ENCODE results near the gene SEPHS2.

SEPHS2 gene

DNA sequence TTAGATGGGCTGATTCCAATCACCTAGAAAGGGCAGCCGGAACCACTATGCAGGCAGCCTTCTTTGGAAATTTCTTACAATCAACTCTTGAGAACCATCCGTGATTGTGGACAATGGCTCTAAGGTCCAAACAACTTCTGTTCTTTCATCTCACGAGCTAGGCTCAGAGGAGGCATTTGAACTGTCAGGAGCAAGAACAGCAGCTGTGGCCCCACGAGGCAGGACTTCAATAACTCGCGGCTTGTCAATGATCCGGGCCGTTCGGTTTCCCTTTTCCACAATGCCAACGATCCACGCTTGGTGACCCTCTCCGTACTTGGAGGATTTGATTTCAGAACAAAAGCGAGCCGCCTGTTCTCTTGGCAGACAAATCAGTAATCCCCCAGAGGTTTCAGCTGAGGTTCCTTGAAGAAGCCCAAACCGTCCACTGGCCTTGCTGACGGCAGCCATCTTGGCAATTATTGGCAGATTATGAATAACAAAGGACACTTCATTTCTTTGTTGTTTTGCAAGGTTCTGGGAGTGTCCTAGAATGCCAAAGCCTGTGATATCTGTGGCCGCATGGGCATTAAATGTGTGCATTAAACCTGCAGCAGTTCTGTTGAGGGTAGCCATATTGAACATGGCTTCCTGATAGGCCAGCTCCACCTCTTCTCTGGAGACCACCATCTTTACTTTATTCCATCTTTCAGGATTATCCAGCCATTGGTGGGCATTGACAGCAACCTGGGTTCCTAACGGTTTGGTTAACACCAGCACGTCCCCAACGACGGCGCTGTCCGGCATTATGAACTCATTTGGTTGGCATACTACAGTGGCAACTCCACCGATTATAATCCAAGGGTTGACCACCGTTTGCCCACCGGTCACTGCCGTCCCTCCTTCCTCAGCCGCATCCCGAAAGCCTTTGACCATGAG is 1.2 kb downstream of the SEPHS2 start:
- H3K9me3 ChIP-seq (replicated peaks; ENCODE audit: low read length): no peaks in the 10 kb centered on the region
- H3K4me1 ChIP-seq (ENCODE audit: control insufficient read depth, insufficient read depth, low read length): peaks cover 15% of the 10 kb centered on the region
- peak overlapping the region; percentile 90 for H3K4me2 ChIP-seq (ENCODE audit: low read length)
- peak overlapping the region; percentile 96 for H3K9ac ChIP-seq (ENCODE audit: low read depth, low read length)
- H3K27me3 ChIP-seq (ENCODE audit: control insufficient read depth, insufficient read depth, low read length): no peaks in the 10 kb centered on the region
- peaks cover 16% of the 10 kb centered on the region for H3K36me3 ChIP-seq (ENCODE audit: insufficient read depth, low read length)
- H3K4me3 ChIP-seq (ENCODE audit: low read length): peak overlapping the region; percentile 81

GRCh38 chr16:30443631-30444030 is 2.0 kb downstream of the SEPHS2 start:
- Histone ChIP-seq H3K4me3 (ENCODE audit: low read length) (no peak overlapping the region), H3K4me1 (ENCODE audit: control insufficient read depth, insufficient read depth, low read length) (peaks cover 15% of the 10 kb centered on the region), H3K9me3 (replicated peaks; ENCODE audit: low read length) (no peaks in the 10 kb centered on the region), H3K36me3 (ENCODE audit: insufficient read depth, low read length) (peaks cover 16% of the 10 kb centered on the region), H3K27me3 (ENCODE audit: control insufficient read depth, insufficient read depth, low read length) (no peaks in the 10 kb centered on the region), H3K9ac (ENCODE audit: low read depth, low read length) (no peak overlapping the region), H3K4me2 (ENCODE audit: low read length) (no peak overlapping the region)

DNA sequence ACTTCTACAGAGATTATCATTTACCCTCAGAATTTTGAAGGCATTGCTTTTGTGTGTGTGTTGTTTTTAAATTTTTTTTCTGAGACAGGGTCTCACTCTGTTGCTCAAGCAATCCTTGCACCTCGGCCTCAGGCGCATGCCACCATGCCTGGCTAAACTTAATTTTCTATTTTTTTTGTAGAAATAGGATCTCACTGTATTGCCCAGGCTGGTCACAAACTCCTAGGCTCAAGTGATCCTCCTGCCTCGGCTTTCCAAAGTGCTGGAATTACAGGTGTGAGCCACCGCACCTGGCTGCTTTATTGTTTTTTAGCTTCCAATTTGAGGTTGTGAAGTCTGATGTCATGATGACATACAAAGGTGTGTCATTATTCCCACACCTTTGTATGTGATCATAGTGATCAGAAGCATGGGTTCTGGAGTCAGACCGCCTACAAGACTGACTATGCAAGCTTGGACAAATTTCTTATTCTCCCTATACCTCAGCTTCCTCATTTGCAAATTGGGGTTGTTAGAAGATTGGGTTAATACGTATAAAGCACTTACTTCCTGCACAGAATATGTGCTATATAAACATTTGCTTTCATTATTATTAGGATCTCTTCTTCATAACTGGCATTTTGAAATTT is 5.8 kb downstream of the SEPHS2 start:
- peaks cover 8% of the 10 kb centered on the region for H3K27me3 ChIP-seq (ENCODE audit: control insufficient read depth, insufficient read depth, low read length)
- H3K9ac ChIP-seq (ENCODE audit: low read depth, low read length): no peak overlapping the region
- no peak overlapping the region for H3K4me3 ChIP-seq (ENCODE audit: low read length)
- H3K9me3 ChIP-seq (replicated peaks; ENCODE audit: low read length): no peaks in the 10 kb centered on the region
- peaks cover 16% of the 10 kb centered on the region for H3K36me3 ChIP-seq (ENCODE audit: insufficient read depth, low read length)
- peaks cover 7% of the 10 kb centered on the region for H3K4me1 ChIP-seq (ENCODE audit: control insufficient read depth, insufficient read depth, low read length)
- H3K4me2 ChIP-seq (ENCODE audit: low read length): no peak overlapping the region

- H3K27me3 ChIP-seq (ENCODE audit: control insufficient read depth, insufficient read depth, low read length): peaks cover 9% of the 10 kb centered on the region
Measured at GRCh38 chr16:30438835-30439234, 6.8 kb downstream of the SEPHS2 start.

DNA sequence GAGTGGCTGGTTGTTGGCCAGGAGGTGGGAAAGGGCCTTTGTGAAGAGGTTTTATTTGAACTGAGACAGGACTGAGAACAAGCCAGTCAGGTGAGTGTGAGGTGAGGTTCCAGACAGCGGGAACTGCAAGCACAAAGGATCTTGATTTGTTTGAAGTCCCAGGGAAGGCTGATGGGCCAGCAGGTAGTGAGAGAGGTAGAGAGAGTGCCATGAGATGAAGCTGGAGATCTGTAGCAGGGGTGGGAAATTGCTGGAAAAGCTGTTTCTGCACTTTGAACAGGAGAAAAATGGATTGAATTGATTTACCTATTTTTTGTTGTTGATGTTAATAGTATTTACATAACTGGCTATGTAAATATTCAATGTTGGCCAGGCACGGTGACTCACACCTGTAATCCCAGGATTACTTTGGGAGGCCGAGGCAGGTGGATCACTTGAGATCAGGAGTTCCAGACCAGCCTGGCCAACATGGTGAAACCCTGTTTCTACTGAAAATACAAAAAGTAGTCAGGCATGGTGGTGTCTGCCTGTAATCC is 8.1 kb downstream of the SEPHS2 start:
- Histone ChIP-seq H3K4me2 (ENCODE audit: low read length) (no peak overlapping the region), H3K9ac (ENCODE audit: low read depth, low read length) (no peak overlapping the region), H3K4me1 (ENCODE audit: control insufficient read depth, insufficient read depth, low read length) (no peaks in the 10 kb centered on the region), H3K9me3 (replicated peaks; ENCODE audit: low read length) (no peaks in the 10 kb centered on the region), H3K4me3 (ENCODE audit: low read length) (no peak overlapping the region), H3K27me3 (ENCODE audit: control insufficient read depth, insufficient read depth, low read length) (peaks cover 9% of the 10 kb centered on the region), H3K36me3 (ENCODE audit: insufficient read depth, low read length) (no peaks in the 10 kb centered on the region)

More at GRCh38 chr16:30438835-30439234, 6.8 kb downstream of the SEPHS2 start:
- Histone ChIP-seq H3K4me2 (ENCODE audit: low read length) (no peak overlapping the region), H3K9ac (ENCODE audit: low read depth, low read length) (no peak overlapping the region), H3K9me3 (replicated peaks; ENCODE audit: low read length) (no peaks in the 10 kb centered on the region), H3K4me1 (ENCODE audit: control insufficient read depth, insufficient read depth, low read length) (no peaks in the 10 kb centered on the region), H3K36me3 (ENCODE audit: insufficient read depth, low read length) (peaks cover 7% of the 10 kb centered on the region), H3K4me3 (ENCODE audit: low read length) (no peak overlapping the region)

DNA sequence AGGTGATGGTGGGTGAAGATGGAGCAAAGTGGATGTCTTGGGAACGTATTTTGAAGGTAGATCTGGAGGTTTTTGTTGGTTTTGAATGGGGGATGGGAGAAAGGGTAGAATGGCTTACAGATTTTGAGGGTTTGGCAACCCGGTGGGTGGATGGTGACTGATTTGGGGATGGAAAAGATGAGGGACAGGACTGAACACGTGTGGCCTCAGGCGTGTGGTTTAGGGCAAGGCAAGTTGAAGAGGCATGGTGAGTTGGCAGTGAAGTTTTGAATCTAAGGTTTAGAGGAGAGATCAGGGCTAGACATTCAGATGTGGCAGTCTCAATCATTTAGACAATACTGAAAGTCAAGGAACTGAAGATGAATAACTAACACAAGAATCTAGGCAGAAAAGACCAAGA is 10.8 kb downstream of the SEPHS2 start:
- peaks cover 9% of the 10 kb centered on the region for H3K27me3 ChIP-seq (ENCODE audit: control insufficient read depth, insufficient read depth, low read length)
- H3K4me3 ChIP-seq (ENCODE audit: low read length): no peak overlapping the region
- no peak overlapping the region for H3K4me2 ChIP-seq (ENCODE audit: low read length)
- no peaks in the 10 kb centered on the region for H3K36me3 ChIP-seq (ENCODE audit: insufficient read depth, low read length)
- H3K9ac ChIP-seq (ENCODE audit: low read depth, low read length): no peak overlapping the region
- H3K9me3 ChIP-seq (replicated peaks; ENCODE audit: low read length): no peaks in the 10 kb centered on the region
- H3K4me1 ChIP-seq (ENCODE audit: control insufficient read depth, insufficient read depth, low read length): peaks cover 6% of the 10 kb centered on the region

- Histone ChIP-seq H3K27me3 (ENCODE audit: control insufficient read depth, insufficient read depth, low read length) (peaks cover 4% of the 10 kb centered on the region), H3K4me1 (ENCODE audit: control insufficient read depth, insufficient read depth, low read length) (peaks cover 15% of the 10 kb centered on the region), H3K9me3 (replicated peaks; ENCODE audit: low read length) (no peaks in the 10 kb centered on the region), H3K9ac (ENCODE audit: low read depth, low read length) (peak overlapping the region; percentile 47), H3K36me3 (ENCODE audit: insufficient read depth, low read length) (peaks cover 4% of the 10 kb centered on the region), H3K4me3 (ENCODE audit: low read length) (peak overlapping the region; percentile 85), H3K4me2 (ENCODE audit: low read length) (peak overlapping the region; percentile 94)
Measured at GRCh38 chr16:30430428-30430970, 15.2 kb downstream of the SEPHS2 start.

GRCh38 chr16:30429678-30430427 is 15.8 kb downstream of the SEPHS2 start, which contains the start of gene DCTPP1:
TSS of gene DCTPP1 (minus strand) at chr16:30430030. CDS start at chr16:30429980, 50 bp downstream.
- Histone ChIP-seq H3K36me3 (ENCODE audit: insufficient read depth, low read length) (peaks cover 4% of the 10 kb centered on the region), H3K9me3 (replicated peaks; ENCODE audit: low read length) (no peaks in the 10 kb centered on the region), H3K4me3 (ENCODE audit: low read length) (peak within 1 kb of the TSS; percentile 85)

DNA sequence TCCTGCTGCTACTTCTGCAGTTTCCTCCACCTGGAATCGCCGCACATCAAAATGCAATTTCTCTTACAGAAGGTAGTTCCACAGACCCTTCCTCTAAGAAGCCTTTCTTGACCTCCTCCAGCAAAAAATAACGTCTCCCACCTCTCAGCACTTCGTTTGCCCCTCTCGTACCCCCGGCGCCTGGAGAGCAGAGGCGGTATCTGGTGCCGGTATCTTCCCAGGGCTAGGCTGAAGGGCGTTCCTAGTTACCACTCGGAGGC is 16.3 kb downstream of the SEPHS2 start:
- peaks cover 4% of the 10 kb centered on the region for H3K36me3 ChIP-seq (ENCODE audit: insufficient read depth, low read length)
- peak overlapping the region; percentile 72 for H3K9ac ChIP-seq (ENCODE audit: low read depth, low read length)
- H3K9me3 ChIP-seq (replicated peaks; ENCODE audit: low read length): no peaks in the 10 kb centered on the region
- peak overlapping the region; percentile 85 for H3K4me3 ChIP-seq (ENCODE audit: low read length)
- H3K27me3 ChIP-seq (ENCODE audit: control insufficient read depth, insufficient read depth, low read length): no peaks in the 10 kb centered on the region
- peaks cover 15% of the 10 kb centered on the region for H3K4me1 ChIP-seq (ENCODE audit: control insufficient read depth, insufficient read depth, low read length)
- peak overlapping the region; percentile 94 for H3K4me2 ChIP-seq (ENCODE audit: low read length)

More at GRCh38 chr16:30429678-30430427, 15.8 kb downstream of the SEPHS2 start, which contains the start of gene DCTPP1:
- peaks cover 1% of the 10 kb centered on the region for H3K27me3 ChIP-seq (ENCODE audit: control insufficient read depth, insufficient read depth, low read length)
- peak within 1 kb of the TSS; percentile 72 for H3K9ac ChIP-seq (ENCODE audit: low read depth, low read length)
- H3K4me2 ChIP-seq (ENCODE audit: low read length): peak within 1 kb of the TSS; percentile 94
- H3K4me1 ChIP-seq (ENCODE audit: control insufficient read depth, insufficient read depth, low read length): peaks cover 15% of the 10 kb centered on the region

GRCh38 chr16:30428055-30428454 is 17.6 kb downstream of the SEPHS2 start:
- Histone ChIP-seq H3K9me3 (replicated peaks; ENCODE audit: low read length) (no peaks in the 10 kb centered on the region), H3K4me1 (ENCODE audit: control insufficient read depth, insufficient read depth, low read length) (peaks cover 15% of the 10 kb centered on the region), H3K36me3 (ENCODE audit: insufficient read depth, low read length) (peaks cover 15% of the 10 kb centered on the region), H3K27me3 (ENCODE audit: control insufficient read depth, insufficient read depth, low read length) (no peaks in the 10 kb centered on the region), H3K4me2 (ENCODE audit: low read length) (no peak overlapping the region), H3K9ac (ENCODE audit: low read depth, low read length) (no peak overlapping the region), H3K4me3 (ENCODE audit: low read length) (no peak overlapping the region)

- no peak overlapping the region for H3K4me2 ChIP-seq (ENCODE audit: low read length)
- H3K9ac ChIP-seq (ENCODE audit: low read depth, low read length): no peak overlapping the region
- H3K4me1 ChIP-seq (ENCODE audit: control insufficient read depth, insufficient read depth, low read length): peaks cover 8% of the 10 kb centered on the region
- no peaks in the 10 kb centered on the region for H3K9me3 ChIP-seq (replicated peaks; ENCODE audit: low read length)
- peaks cover 17% of the 10 kb centered on the region for H3K36me3 ChIP-seq (ENCODE audit: insufficient read depth, low read length)
- H3K27me3 ChIP-seq (ENCODE audit: control insufficient read depth, insufficient read depth, low read length): no peaks in the 10 kb centered on the region
- no peak overlapping the region for H3K4me3 ChIP-seq (ENCODE audit: low read length)
Measured at GRCh38 chr16:30421010-30421409, 24.7 kb downstream of the SEPHS2 start.
